Stomach (tissue), 4 donors: Measurements from ENCODE around the gene TSC22D4.

Source experiments
- EP300 ChIP-seq: sonication (generic); formaldehyde crosslinking; IDR thresholded peaks from one replicate; pipeline ENCODE4 v1.6.1; 2017; ENCODE audit warnings: antibody characterized with exemption
- POLR2A ChIP-seq, 4 donors: fragments of 450-650 bp; IDR thresholded peaks; one replicate each; pipeline ENCODE4 v1.6.1; 2016; ENCODE audit warnings: antibody characterized with exemption in 4 of 4, control low read depth in 2 of 4, mild to moderate bottlenecking in 1 of 4, moderate library complexity in 1 of 4
- POLR2AphosphoS5 ChIP-seq, 3 donors: sonication (generic); formaldehyde crosslinking; IDR thresholded peaks; one replicate each; pipeline ENCODE4 v1.6.1; 2016; ENCODE audit warnings: antibody characterized with exemption in 3 of 3
- TF ChIP-seq, protein P1 (sequence below), 7 experiments: fragments of 450-650 bp in 4 of 7; fragments of 200-600 bp in 3 of 7; sonication (generic) in 3 of 7; IDR thresholded peaks; one replicate each; pipeline ENCODE4 v1.5.1; 2016 to 2019; ENCODE audit warnings: antibody characterized with exemption in 7 of 7, control low read depth in 2 of 7, mild to moderate bottlenecking in 1 of 7

DNA sequence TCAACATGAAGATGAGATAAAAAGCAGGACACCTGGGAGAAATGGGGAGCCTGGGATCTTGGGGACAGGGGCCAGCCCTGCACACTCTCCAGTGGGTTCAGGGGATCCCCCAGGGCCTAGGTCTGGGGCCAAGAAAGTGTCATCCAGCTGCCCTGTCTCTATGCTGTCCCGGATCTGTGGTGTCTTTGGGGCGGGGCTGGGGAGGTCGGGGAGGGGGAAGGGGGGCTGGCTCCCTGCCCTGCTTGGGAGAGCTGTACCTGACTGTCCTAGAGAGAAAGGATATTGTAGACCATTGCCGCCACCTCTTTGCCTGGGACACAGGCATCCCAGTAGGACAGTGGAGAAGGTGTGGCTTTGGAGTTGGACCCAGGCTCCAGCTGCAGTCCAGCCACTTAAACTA is 8.0 kb downstream of the TSC22D4 start:
- TF ChIP-seq, protein P1, sequence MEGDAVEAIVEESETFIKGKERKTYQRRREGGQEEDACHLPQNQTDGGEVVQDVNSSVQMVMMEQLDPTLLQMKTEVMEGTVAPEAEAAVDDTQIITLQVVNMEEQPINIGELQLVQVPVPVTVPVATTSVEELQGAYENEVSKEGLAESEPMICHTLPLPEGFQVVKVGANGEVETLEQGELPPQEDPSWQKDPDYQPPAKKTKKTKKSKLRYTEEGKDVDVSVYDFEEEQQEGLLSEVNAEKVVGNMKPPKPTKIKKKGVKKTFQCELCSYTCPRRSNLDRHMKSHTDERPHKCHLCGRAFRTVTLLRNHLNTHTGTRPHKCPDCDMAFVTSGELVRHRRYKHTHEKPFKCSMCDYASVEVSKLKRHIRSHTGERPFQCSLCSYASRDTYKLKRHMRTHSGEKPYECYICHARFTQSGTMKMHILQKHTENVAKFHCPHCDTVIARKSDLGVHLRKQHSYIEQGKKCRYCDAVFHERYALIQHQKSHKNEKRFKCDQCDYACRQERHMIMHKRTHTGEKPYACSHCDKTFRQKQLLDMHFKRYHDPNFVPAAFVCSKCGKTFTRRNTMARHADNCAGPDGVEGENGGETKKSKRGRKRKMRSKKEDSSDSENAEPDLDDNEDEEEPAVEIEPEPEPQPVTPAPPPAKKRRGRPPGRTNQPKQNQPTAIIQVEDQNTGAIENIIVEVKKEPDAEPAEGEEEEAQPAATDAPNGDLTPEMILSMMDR (IDR thresholded peaks at IDR 0.05): no peak
- TF ChIP-seq POLR2AphosphoS5 (IDR thresholded peaks at IDR 0.05) (no peak), EP300 (no peak), POLR2A (IDR thresholded peaks at IDR 0.05) (no peak)
